Endothelial cell of umbilical vein (primary cell): Measurements from ENCODE around the gene TBC1D7. TPM values are rescaled to one million over a fixed set of nuclear protein-coding genes. Genes with fewer than 3 reads are reported as not detected.

ENCODE experiments used
- BruUV-seq: library from RNA; stranded (reverse); fragments of 400-500 nt; replicated peaks from 2 replicates; lab custom pipeline; 2021; lab: Mats Ljungman, UMichigan
- CTCF ChIA-PET: fragments of 300-600, 350-600 bp; sonication (Branson Sonifier 250); formaldehyde crosslinking; loops from one replicate; lab custom pipeline; 2021; ENCODE audit warnings: antibody characterized with exemption, inconsistent platforms; lab: Charles Lee
- POLR2A ChIA-PET: fragments of 300-600, 350-600 bp; sonication (Branson Sonifier 250); formaldehyde crosslinking; loops from one replicate; lab custom pipeline; 2021; ENCODE audit warnings: antibody characterized with exemption, inconsistent platforms; lab: Charles Lee
- DNase-seq: peaks from one replicate; pipeline ENCODE4 v3.0.0-alpha.2; 2011; ENCODE audit warnings: low read depth, low spot score
- FAIRE-seq: peaks from 2 replicates; lab custom pipeline; 2011; peaks lifted over from hg19 to GRCh38; lab: Jason Lieb, UNC
- H2AFZ ChIP-seq: 2 replicates; pipeline ENCODE4 v1.6.0; 2012; ENCODE audit warnings: low read depth, low read length, control low read depth, inconsistent platforms
- H3K27ac ChIP-seq: 2 replicates; pipeline ENCODE4 v1.5.1; 2011; ENCODE audit warnings: low read depth, mild to moderate bottlenecking, control low read depth, low read length, moderate library complexity; ENCODE audit not compliant: insufficient read depth
- H3K27me3 ChIP-seq, 2 experiments: 2 replicates each; pipeline versions ENCODE4 v1.6.0 to v1.6.1; 2011; ENCODE audit warnings: low read length in 2 of 2, mixed read lengths in 1 of 2; ENCODE audit not compliant: control insufficient read depth in 2 of 2, insufficient read depth in 2 of 2
- H3K36me3 ChIP-seq, 2 experiments: 2 replicates in 1 of 2; 3 replicates in 1 of 2; pipeline ENCODE4 v1.5.1; 2011; ENCODE audit warnings: low read length in 2 of 2, mild to moderate bottlenecking in 1 of 2, moderate library complexity in 1 of 2; ENCODE audit not compliant: control insufficient read depth in 2 of 2, insufficient read depth in 2 of 2; ENCODE audit errors: extremely low read depth in 1 of 2
- H3K4me1 ChIP-seq: 3 replicates; pipeline ENCODE4 v1.5.1; 2011; ENCODE audit warnings: mild to moderate bottlenecking, low read length; ENCODE audit not compliant: control insufficient read depth, insufficient read depth; ENCODE audit errors: extremely low read depth
- H3K4me2 ChIP-seq: 2 replicates; pipeline ENCODE4 v1.6.1; 2011; ENCODE audit warnings: low read length, control low read depth, mixed read lengths; ENCODE audit not compliant: insufficient read depth
- H3K4me3 ChIP-seq, 3 experiments: fragments of 200-600 bp in 1 of 3; sonication (generic), shearing (Covaris generic) in 1 of 3; replicated peaks in 1 of 3; 2 replicates each; pipeline ENCODE4 v1.5.1; 2011 to 2016; ENCODE audit warnings: control low read depth in 3 of 3, low read length in 3 of 3, mild to moderate bottlenecking in 2 of 3, inconsistent platforms in 1 of 3, low read depth in 1 of 3, moderate library complexity in 1 of 3; ENCODE audit not compliant: insufficient read depth in 1 of 3
- H3K79me2 ChIP-seq: 2 replicates; pipeline ENCODE4 v1.6.0; 2012; ENCODE audit warnings: low read length, inconsistent platforms; ENCODE audit not compliant: control insufficient read depth, insufficient read depth
- H3K9ac ChIP-seq: replicated peaks from 2 replicates; pipeline ENCODE3; 2011; ENCODE audit warnings: low read length, control low read depth; ENCODE audit not compliant: insufficient read depth; ENCODE audit errors: extremely low read depth
- H3K9me1 ChIP-seq: replicated peaks from 3 replicates; pipeline ENCODE4 v1.6.0; 2011; ENCODE audit warnings: mild to moderate bottlenecking, low read length; ENCODE audit not compliant: control insufficient read depth, insufficient read depth; ENCODE audit errors: extremely low read depth
- H3K9me3 ChIP-seq: replicated peaks from 2 replicates; pipeline ENCODE4 v1.5.1; 2012; ENCODE audit warnings: low read length, inconsistent platforms; ENCODE audit not compliant: control insufficient read depth, insufficient read depth
- H4K20me1 ChIP-seq: replicated peaks from 2 replicates; pipeline ENCODE3; 2011; ENCODE audit warnings: mild to moderate bottlenecking, low read length; ENCODE audit not compliant: control insufficient read depth, insufficient read depth; ENCODE audit errors: extremely low read depth
- CTCF ChIP-seq, 2 donors: IDR thresholded peaks; 1 replicate in 1 of 2; 2 replicates in 1 of 2; pipeline ENCODE4 v1.5.1; 2011; ENCODE audit warnings: low read length in 2 of 2, mild to moderate bottlenecking in 2 of 2, moderate library complexity in 2 of 2, control low read depth in 1 of 2, inconsistent platforms in 1 of 2, low read depth in 1 of 2; ENCODE audit not compliant: insufficient read depth in 1 of 2; ENCODE audit errors: extremely low read depth in 1 of 2
- EZH2 ChIP-seq: IDR thresholded peaks from 2 replicates; pipeline ENCODE4 v1.6.1; 2012; ENCODE audit warnings: borderline replicate concordance, low read depth, mild to moderate bottlenecking, moderate library complexity, low read length, inconsistent platforms; ENCODE audit not compliant: severe bottlenecking
- FOS ChIP-seq: IDR thresholded peaks from 2 replicates; pipeline ENCODE4 v1.6.1; 2011; ENCODE audit warnings: mild to moderate bottlenecking, low read length, moderate library complexity, borderline replicate concordance; ENCODE audit not compliant: insufficient read depth
- GATA2 ChIP-seq: IDR thresholded peaks from 2 replicates; pipeline ENCODE4 v1.7.0; 2011; ENCODE audit warnings: low read depth, mild to moderate bottlenecking, moderate library complexity, mixed read lengths, low read length; ENCODE audit not compliant: insufficient read length, insufficient read depth
- JUN ChIP-seq: IDR thresholded peaks from 2 replicates; pipeline ENCODE4 v1.6.1; 2011; ENCODE audit warnings: borderline replicate concordance, low read depth; ENCODE audit not compliant: insufficient read length, insufficient read depth
- MAX ChIP-seq: IDR thresholded peaks from 2 replicates; pipeline ENCODE4 v1.6.1; 2011; ENCODE audit not compliant: insufficient read depth, insufficient read length
- MYC ChIP-seq: IDR thresholded peaks from one replicate; pipeline ENCODE4 v1.6.1; 2011; ENCODE audit warnings: mild to moderate bottlenecking, low read depth, low read length
- POLR2A ChIP-seq: IDR thresholded peaks from 2 replicates; pipeline ENCODE4 v1.6.1; 2012; ENCODE audit warnings: low read depth, mild to moderate bottlenecking, control low read depth, low read length
- dilution Hi-C: fragments of 300-500 bp; cut with MboI; formaldehyde crosslinking; loops from one replicate; pipeline ENCODE4 v1.15.0; 2019; ENCODE audit warnings: low sequenced_read_pairs; ENCODE audit not compliant: extremely low pct_ligation_motif_present
- intact Hi-C: fragments of 100-400 bp; cut with micrococcal nuclease; formaldehyde crosslinking; loops from one replicate; pipeline ENCODE4 v1.10.0; 2022
- polyA plus RNA-seq, 4 experiments: library from polyadenylated mRNA; depleted of rRNA in 3 of 4; stranded (reverse) in 3 of 4; unstranded in 1 of 4; fragments of >200 nt; gene quantifications; 2 replicates each; pipeline versions ENCODE4 v1.2.1 to v1.2.3, GENCODE V29; 2011 to 2012; ENCODE audit warnings: missing spikeins in 1 of 4
- total RNA-seq: library from RNA; stranded (reverse); gene quantifications from 2 replicates; pipeline ENCODE4 v1.2.3, GENCODE V29; 2021

The TBC1D7 gene
- total and polyA plus RNA-seq, 2 donors (not counting 3 experiments of a cell fraction or from before 2014, with no cell fraction given), result 26.6 to 28.1 TPM

- POLR2A ChIA-PET, result interaction anchor here (1.0 kb wide), 1 partner anchor 18 kb away, joined by 4 read pairs; no protein-coding TSS in a partner anchor
- peak; percentile 71 for FAIRE-seq
- dilution Hi-C loops, result no loop called here
Observed at GRCh38 chr6:13372688-13373487, 44.6 kb upstream of the TBC1D7 start.

More at GRCh38 chr6:13372688-13373487, 44.6 kb upstream of the TBC1D7 start:
- Histone ChIP-seq H3K9me1 (no peaks in the 10 kb centered on the region), H3K4me2 (no peak overlapping the region), H3K27me3 (no peaks in the 10 kb centered on the region), H2AFZ (no peak overlapping the region), H3K9ac (no peak overlapping the region), H3K4me3 (no peak overlapping the region), H3K4me1 (peaks cover 14% of the 10 kb centered on the region), H3K79me2 (no peaks in the 10 kb centered on the region), H3K36me3 (no peaks in the 10 kb centered on the region), H3K27ac (no peak overlapping the region), H3K9me3 (no peaks in the 10 kb centered on the region), H4K20me1 (no peaks in the 10 kb centered on the region)
- peak; percentile 26 for DNase-seq
- no TSS peak for BruUV-seq
- intact Hi-C loops, result loop anchor here (1.0 to 2.0 kb wide), 2 partner anchors 18 to 22 kb away; no protein-coding TSS in a partner anchor
- CTCF ChIA-PET, result interaction anchor here (0.6 to 2.3 kb wide), 13 partner anchors 8 to 203 kb away, joined by 3 to 13 read pairs (median 4); partner anchors contain the start of genes GFOD1 and SIRT5
- TF ChIP-seq CTCF (IDR thresholded peaks at IDR 0.05; ENCODE audit: extremely low read depth in 1 of 2, insufficient read depth in 1 of 2, low read depth in 1 of 2, low read length in 2 of 2), result no peak
- TF ChIP-seq JUN, result no peak
- TF ChIP-seq POLR2A, result no peak
- TF ChIP-seq MAX, result no peak
- TF ChIP-seq FOS, result no peak
- peak; percentile 92 for TF ChIP-seq GATA2
- TF ChIP-seq MYC, result no peak
- no peak for TF ChIP-seq EZH2
